Measurements from ENCODE around the gene PROKR2. TPM values are rescaled to one million over a fixed set of nuclear protein-coding genes. Genes with fewer than 3 reads are reported as not detected.

PROKR2 gene
- total RNA-seq, 1 donor from 2014 or later: not detected

DNA sequence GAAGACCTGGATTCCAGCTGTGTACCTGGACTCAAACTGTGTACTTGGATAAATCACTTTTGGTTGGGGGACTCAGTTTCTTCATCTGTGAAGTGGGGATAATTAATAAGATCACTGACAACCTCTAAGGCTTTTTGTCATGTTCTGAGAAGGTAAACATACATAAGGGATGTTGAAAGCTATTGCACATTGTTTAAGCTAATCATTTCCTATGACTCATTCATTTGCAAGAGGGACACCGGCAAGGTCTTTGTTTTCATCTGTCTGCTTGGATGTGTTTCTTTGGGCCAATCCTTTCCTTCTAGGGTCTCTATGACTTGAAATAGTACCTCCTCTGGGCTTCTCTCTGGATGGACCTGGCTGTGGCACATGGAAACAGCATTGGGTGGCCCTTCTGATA, 6.8 kb downstream of the PROKR2 start:
- TF ChIP-seq, protein P1, sequence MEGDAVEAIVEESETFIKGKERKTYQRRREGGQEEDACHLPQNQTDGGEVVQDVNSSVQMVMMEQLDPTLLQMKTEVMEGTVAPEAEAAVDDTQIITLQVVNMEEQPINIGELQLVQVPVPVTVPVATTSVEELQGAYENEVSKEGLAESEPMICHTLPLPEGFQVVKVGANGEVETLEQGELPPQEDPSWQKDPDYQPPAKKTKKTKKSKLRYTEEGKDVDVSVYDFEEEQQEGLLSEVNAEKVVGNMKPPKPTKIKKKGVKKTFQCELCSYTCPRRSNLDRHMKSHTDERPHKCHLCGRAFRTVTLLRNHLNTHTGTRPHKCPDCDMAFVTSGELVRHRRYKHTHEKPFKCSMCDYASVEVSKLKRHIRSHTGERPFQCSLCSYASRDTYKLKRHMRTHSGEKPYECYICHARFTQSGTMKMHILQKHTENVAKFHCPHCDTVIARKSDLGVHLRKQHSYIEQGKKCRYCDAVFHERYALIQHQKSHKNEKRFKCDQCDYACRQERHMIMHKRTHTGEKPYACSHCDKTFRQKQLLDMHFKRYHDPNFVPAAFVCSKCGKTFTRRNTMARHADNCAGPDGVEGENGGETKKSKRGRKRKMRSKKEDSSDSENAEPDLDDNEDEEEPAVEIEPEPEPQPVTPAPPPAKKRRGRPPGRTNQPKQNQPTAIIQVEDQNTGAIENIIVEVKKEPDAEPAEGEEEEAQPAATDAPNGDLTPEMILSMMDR (IDR thresholded peaks at IDR 0.05; ENCODE audit: insufficient read depth, low read length, poor library complexity, severe bottlenecking): no peak
- no peak for DNase-seq (ENCODE audit: low read depth)
- Histone ChIP-seq H3K27me3 (ENCODE audit: control insufficient read depth, insufficient read depth, low read length) (peaks cover 5% of the 10 kb centered on the region), H3K4me3 (ENCODE audit: low read depth, low read length) (no peak overlapping the region), H3K36me3 (ENCODE audit: control insufficient read depth, insufficient read depth, low read length) (no peaks in the 10 kb centered on the region)

DNA sequence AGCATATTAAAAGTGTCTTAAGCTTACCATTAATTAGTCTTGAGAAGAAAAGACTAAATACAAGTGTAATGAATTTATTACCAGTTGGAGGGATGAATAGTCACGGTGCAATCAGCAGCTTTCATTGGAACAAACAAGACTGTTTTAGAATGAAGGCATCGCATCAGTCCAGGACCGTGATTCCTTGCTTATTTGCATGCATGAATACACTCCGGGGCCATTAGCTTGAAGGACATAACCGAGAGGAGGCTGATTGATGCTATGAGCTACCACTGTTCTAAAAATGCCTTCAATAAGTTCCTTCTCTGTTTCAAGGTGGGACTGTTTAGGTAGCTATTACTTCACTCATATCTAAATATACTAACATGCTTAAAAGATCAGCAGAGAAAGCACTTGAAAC, 17.9 kb downstream of the PROKR2 start:
- Histone ChIP-seq H3K4me3 (ENCODE audit: low read depth, low read length) (no peak overlapping the region), H3K36me3 (ENCODE audit: control insufficient read depth, insufficient read depth, low read length) (no peaks in the 10 kb centered on the region), H3K27me3 (ENCODE audit: control insufficient read depth, insufficient read depth, low read length) (no peaks in the 10 kb centered on the region)
- no peak for DNase-seq (ENCODE audit: low read depth)
- TF ChIP-seq, protein P1 (IDR thresholded peaks at IDR 0.05; ENCODE audit: insufficient read depth, low read length, poor library complexity, severe bottlenecking): no peak

DNA sequence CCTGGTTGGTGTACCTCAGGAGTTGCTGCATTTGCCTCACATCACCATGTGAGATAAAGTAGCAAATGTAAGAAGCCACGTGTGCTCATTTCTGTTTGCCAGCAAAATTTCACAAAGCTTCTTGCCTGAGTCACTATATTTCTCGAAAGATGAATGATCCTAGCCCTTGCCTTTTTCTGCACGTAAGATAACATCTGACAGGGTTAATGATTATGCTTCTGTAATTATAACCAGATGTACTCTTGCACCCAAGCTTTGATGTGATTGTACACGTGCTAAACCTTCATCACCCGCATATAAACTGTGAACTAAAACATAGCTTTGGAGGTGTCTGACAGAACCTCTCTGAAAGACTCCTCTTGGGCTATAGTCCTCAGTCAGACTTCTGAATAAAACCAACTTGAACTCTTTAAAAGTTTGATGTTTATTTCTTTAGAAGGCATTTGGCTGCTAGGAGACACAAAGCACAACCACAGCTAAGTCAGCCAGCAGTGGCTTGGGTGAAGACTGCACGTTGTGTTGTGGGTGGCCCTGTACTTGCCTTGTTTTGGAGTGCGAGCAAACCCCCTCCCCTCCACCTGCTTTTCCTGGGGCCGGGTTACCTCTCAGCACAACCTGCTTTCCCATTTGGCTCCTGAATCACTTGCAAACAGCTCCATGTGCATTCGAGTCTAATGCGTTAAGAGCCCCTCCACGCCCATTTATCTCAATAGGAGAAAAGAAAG, 19.3 kb downstream of the PROKR2 start:
- no peaks in the 10 kb centered on the region for H3K27me3 ChIP-seq (ENCODE audit: control insufficient read depth, insufficient read depth, low read length)
- TF ChIP-seq, protein P1 (IDR thresholded peaks at IDR 0.05; ENCODE audit: insufficient read depth, low read length, poor library complexity, severe bottlenecking): no peak
- H3K36me3 ChIP-seq (ENCODE audit: control insufficient read depth, insufficient read depth, low read length): no peaks in the 10 kb centered on the region
- DNase-seq (ENCODE audit: low read depth): no peak
- H3K4me3 ChIP-seq (ENCODE audit: low read depth, low read length): no peak overlapping the region

DNA sequence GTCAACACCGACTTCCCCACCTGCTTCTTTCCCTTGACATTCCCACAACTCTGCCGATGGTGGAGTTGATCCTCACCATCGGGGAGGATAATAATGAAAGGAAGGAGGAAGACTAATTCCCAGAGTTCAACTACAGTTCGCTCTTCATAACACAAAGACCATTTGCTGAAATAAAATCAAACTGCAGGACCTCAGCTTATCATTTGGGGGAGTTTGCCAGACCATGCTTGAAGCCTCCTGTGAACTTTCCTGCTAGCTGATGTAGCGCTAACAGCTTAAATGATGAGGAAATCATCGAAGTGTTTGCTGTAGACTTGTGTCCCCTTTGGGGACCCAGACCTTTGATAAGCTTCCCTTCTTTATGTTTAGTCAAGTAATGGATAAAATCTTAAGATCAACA, 26.2 kb downstream of the PROKR2 start:
- H3K27me3 ChIP-seq (ENCODE audit: control insufficient read depth, insufficient read depth, low read length): no peaks in the 10 kb centered on the region
- H3K4me3 ChIP-seq (ENCODE audit: low read depth, low read length): no peak overlapping the region
- TF ChIP-seq, protein P1 (IDR thresholded peaks at IDR 0.05; ENCODE audit: insufficient read depth, low read length, poor library complexity, severe bottlenecking): no peak
- DNase-seq (ENCODE audit: low read depth): no peak
- no peaks in the 10 kb centered on the region for H3K36me3 ChIP-seq (ENCODE audit: control insufficient read depth, insufficient read depth, low read length)

DNA sequence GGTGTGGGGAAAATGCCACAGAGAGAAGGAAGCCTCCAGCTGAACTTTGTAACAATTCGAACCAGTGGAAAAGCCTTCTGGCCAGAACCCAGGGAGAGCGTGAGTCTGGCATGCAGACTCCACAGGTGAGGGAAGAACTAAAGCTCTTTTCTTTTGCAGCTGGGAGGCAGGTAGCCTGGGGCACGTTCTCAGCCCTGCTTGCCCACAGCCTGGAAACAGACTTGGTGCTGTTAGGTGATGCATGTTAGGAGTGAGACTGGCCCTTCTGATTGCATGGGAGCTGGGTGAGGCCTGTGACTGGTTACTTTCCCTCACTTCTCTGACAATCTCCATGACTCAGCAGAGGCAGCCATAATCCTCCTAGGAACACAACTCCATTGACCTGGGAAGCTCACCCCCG, 34.2 kb downstream of the PROKR2 start:
- Histone ChIP-seq H3K36me3 (ENCODE audit: control insufficient read depth, insufficient read depth, low read length) (no peaks in the 10 kb centered on the region), H3K4me3 (ENCODE audit: low read depth, low read length) (no peak overlapping the region), H3K27me3 (ENCODE audit: control insufficient read depth, insufficient read depth, low read length) (no peaks in the 10 kb centered on the region)
- no peak for DNase-seq (ENCODE audit: low read depth)
- TF ChIP-seq, protein P1 (IDR thresholded peaks at IDR 0.05; ENCODE audit: insufficient read depth, low read length, poor library complexity, severe bottlenecking): no peak

DNA sequence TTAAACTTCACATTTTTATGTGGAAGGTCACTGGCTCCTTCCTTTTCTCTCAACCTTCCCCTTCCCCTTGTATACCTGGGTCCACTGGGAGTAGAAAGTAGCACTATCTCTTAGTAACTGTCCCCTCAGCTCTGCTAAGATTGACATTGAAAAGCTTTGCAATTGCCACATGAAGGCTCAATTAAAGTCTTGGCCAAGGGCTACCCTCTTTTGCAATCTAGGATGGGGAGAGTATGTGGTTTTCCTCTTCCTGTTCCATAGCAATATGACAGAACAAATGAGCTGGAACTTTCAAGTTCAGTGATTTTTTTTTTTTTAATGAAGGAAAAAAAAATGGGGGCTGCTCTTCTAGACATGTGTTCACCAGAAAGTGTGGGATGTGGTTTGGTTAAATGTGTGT, 37.1 kb downstream of the PROKR2 start:
- TF ChIP-seq, protein P1 (IDR thresholded peaks at IDR 0.05; ENCODE audit: insufficient read depth, low read length, poor library complexity, severe bottlenecking): no peak
- H3K36me3 ChIP-seq (ENCODE audit: control insufficient read depth, insufficient read depth, low read length): no peaks in the 10 kb centered on the region
- DNase-seq (ENCODE audit: low read depth): no peak
- H3K4me3 ChIP-seq (ENCODE audit: low read depth, low read length): no peak overlapping the region
- H3K27me3 ChIP-seq (ENCODE audit: control insufficient read depth, insufficient read depth, low read length): no peaks in the 10 kb centered on the region
